ENCODE results near the gene C2CD4C. TPM values are rescaled to one million over a fixed set of nuclear protein-coding genes. Genes with fewer than 3 reads are reported as not detected.

Gene C2CD4C
- total and polyA plus RNA-seq, 2 donors from 2014 or later, result 0.99 to 1.9 TPM

GRCh38 chr19:392375-392970 is 16.5 kb downstream of the C2CD4C start:
- no peaks in the 10 kb centered on the region for H3K4me1 ChIP-seq (ENCODE audit: control insufficient read depth in 2 of 3, insufficient read depth in 2 of 3, low read depth in 1 of 3, low read length in 3 of 3)
- H3K27me3 ChIP-seq (ENCODE audit: control insufficient read depth, insufficient read depth, low read length), result no peaks in the 10 kb centered on the region
- no peak overlapping the region for H3K9ac ChIP-seq (ENCODE audit: low read length in 3 of 3)
- no peak for FAIRE-seq
- H3K27ac ChIP-seq (ENCODE audit: low read depth in 2 of 2, low read length in 2 of 2), result no peak overlapping the region
- no peaks in the 10 kb centered on the region for H3K36me3 ChIP-seq (ENCODE audit: control insufficient read depth in 2 of 3, insufficient read depth in 3 of 3, low read length in 3 of 3)
- no peaks in the 10 kb centered on the region for H3K9me3 ChIP-seq (ENCODE audit: control insufficient read depth in 2 of 3, insufficient read depth in 1 of 3, low read length in 3 of 3)
- DNase-seq, result no peak
- H3K4me3 ChIP-seq (ENCODE audit: low read length in 3 of 3), result no peak overlapping the region
- TF ChIP-seq CTCF (IDR thresholded peaks at IDR 0.05; ENCODE audit: borderline replicate concordance, extremely low read depth, insufficient read depth), result no peak
- intact Hi-C loops (cut with DNase I), result no loop called here

- intact Hi-C loops (cut with DNase I), result no loop called here
- Histone ChIP-seq H3K27ac (ENCODE audit: low read depth in 2 of 2, low read length in 2 of 2) (no peak overlapping the region), H3K36me3 (ENCODE audit: control insufficient read depth in 2 of 3, insufficient read depth in 3 of 3, low read length in 3 of 3) (no peaks in the 10 kb centered on the region), H3K9ac (ENCODE audit: low read length in 3 of 3) (no peak overlapping the region), H3K4me3 (ENCODE audit: low read length in 3 of 3) (no peak overlapping the region), H3K4me1 (ENCODE audit: control insufficient read depth in 2 of 3, insufficient read depth in 2 of 3, low read depth in 1 of 3, low read length in 3 of 3) (no peaks in the 10 kb centered on the region), H3K9me3 (ENCODE audit: control insufficient read depth in 2 of 3, insufficient read depth in 1 of 3, low read length in 3 of 3) (no peaks in the 10 kb centered on the region), H3K27me3 (ENCODE audit: control insufficient read depth, insufficient read depth, low read length) (no peaks in the 10 kb centered on the region)
- TF ChIP-seq CTCF (IDR thresholded peaks at IDR 0.05; ENCODE audit: borderline replicate concordance, extremely low read depth, insufficient read depth), result no peak
- FAIRE-seq (no peak), DNase-seq (no peak)
Observed at GRCh38 chr19:391726-392374, 17.1 kb downstream of the C2CD4C start.

- intact Hi-C loops (cut with DNase I), result no loop called here
- H3K9me3 ChIP-seq (ENCODE audit: control insufficient read depth in 2 of 3, insufficient read depth in 1 of 3, low read length in 3 of 3), result no peaks in the 10 kb centered on the region
- no peak for TF ChIP-seq CTCF (IDR thresholded peaks at IDR 0.05; ENCODE audit: borderline replicate concordance, extremely low read depth, insufficient read depth)
- DNase-seq (no peak), FAIRE-seq (no peak)
- no peak overlapping the region for H3K9ac ChIP-seq (ENCODE audit: low read length in 3 of 3)
- H3K27ac ChIP-seq (ENCODE audit: low read depth in 2 of 2, low read length in 2 of 2), result no peak overlapping the region
- no peaks in the 10 kb centered on the region for H3K36me3 ChIP-seq (ENCODE audit: control insufficient read depth in 2 of 3, insufficient read depth in 3 of 3, low read length in 3 of 3)
- no peaks in the 10 kb centered on the region for H3K27me3 ChIP-seq (ENCODE audit: control insufficient read depth, insufficient read depth, low read length)
- H3K4me1 ChIP-seq (ENCODE audit: control insufficient read depth in 2 of 3, insufficient read depth in 2 of 3, low read depth in 1 of 3, low read length in 3 of 3), result no peaks in the 10 kb centered on the region
- no peak overlapping the region for H3K4me3 ChIP-seq (ENCODE audit: low read length in 3 of 3)
Observed at GRCh38 chr19:391207-391557, 17.8 kb downstream of the C2CD4C start.

Data from kidney (tissue), 14 donors.